Hematopoietic multipotent progenitor cell (in vitro differentiated cells): ENCODE measurements around the gene KCP. TPM values are rescaled to one million over a fixed set of nuclear protein-coding genes. Genes with fewer than 3 reads are reported as not detected.

Experiments used
- DNase-seq, 3 donors: peaks; one replicate each; pipeline ENCODE4 v3.0.0-alpha.2; 2011 to 2015; ENCODE audit warnings: low read depth in 2 of 3, low spot score in 2 of 3
- total RNA-seq: library from RNA; depleted of rRNA; stranded (reverse); fragments of >200 nt; gene quantifications from one replicate; pipeline ENCODE4 v1.2.3, GENCODE V29; 2012

Gene KCP
- total RNA-seq, 1 donor, result under 0.01 TPM

GRCh38 chr7:128876586-128876977 is 33.9 kb downstream of the KCP start:
- DNase-seq, result no peak

GRCh38 chr7:128876127-128876526 is 34.4 kb downstream of the KCP start:
- DNase-seq, result no peak

- no peak for DNase-seq
These were observed 35.0 kb downstream of the KCP start for GRCh38 chr7:128875523-128875948.

- DNase-seq, result no peak
These were observed 36.1 kb downstream of the KCP start for GRCh38 chr7:128874140-128875031.

- DNase-seq, result no peak
These were observed 37.3 kb downstream of the KCP start for GRCh38 chr7:128873234-128873633.

- DNase-seq, result no peak
These were observed 38.1 kb downstream of the KCP start for GRCh38 chr7:128872394-128872824.

GRCh38 chr7:128871050-128871449 is 39.5 kb downstream of the KCP start:
- no peak for DNase-seq

- peak in 1 of 3 donors; percentile 16 for DNase-seq
These were observed 40.6 kb downstream of the KCP start for GRCh38 chr7:128869944-128870285.

- peak in 2 of 3 donors; percentile 44 to 61 for DNase-seq
These were observed 41.2 kb downstream of the KCP start for GRCh38 chr7:128869138-128869943.

GRCh38 chr7:128868624-128869137 is 41.8 kb downstream of the KCP start:
- DNase-seq, result no peak

- no peak for DNase-seq
These were observed 42.5 kb downstream of the KCP start for GRCh38 chr7:128867842-128868623.

- DNase-seq, result no peak
These were observed 43.3 kb downstream of the KCP start for GRCh38 chr7:128867241-128867640.

GRCh38 chr7:128865996-128866877 is 44.3 kb downstream of the KCP start:
- no peak for DNase-seq

- DNase-seq, result no peak
These were observed 45.2 kb downstream of the KCP start for GRCh38 chr7:128865303-128865702.

GRCh38 chr7:128863433-128863989 is 47.0 kb downstream of the KCP start:
- DNase-seq, result peak in 2 of 3 donors; percentile 51 to 71

GRCh38 chr7:128862571-128863432 is 47.7 kb downstream of the KCP start, which contains the start of gene ATP6V1F:
ATP6V1F (plus strand) TSS chr7:128862856; CDS start chr7:128862905, 49 bp downstream.
- DNase-seq, result peak; percentile 96 to 99 (median 99)

- no peak for DNase-seq
These were observed 48.4 kb downstream of the KCP start for GRCh38 chr7:128861957-128862570.
